IMR-90 (cell line): ENCODE measurements around the gene WNT16. TPM values are rescaled to one million over a fixed set of nuclear protein-coding genes. Genes with fewer than 3 reads are reported as not detected.

ENCODE experiments used
- ATAC-seq: fragments of 200-7000 bp; cut with Tn5 transposase; 2 replicates; pipeline ENCODE4 v1.9.1; 2020; ENCODE audit warnings: low read depth, mild to moderate bottlenecking, moderate library complexity
- BruUV-seq: library from RNA; stranded (reverse); fragments of 400-500 nt; replicated peaks from 2 replicates; lab custom pipeline; 2021; lab: Mats Ljungman, UMichigan
- CTCF ChIA-PET: fragments of 300-600 bp; formaldehyde crosslinking; extraction: SDS; loops from one replicate; lab custom pipeline; 2021; ENCODE audit warnings: antibody characterized with exemption; lab: Yijun Ruan, JAX
- POLR2A ChIA-PET: fragments of 300-600 bp; sonication (Branson Sonifier 250); formaldehyde crosslinking; loops from one replicate; lab custom pipeline; 2022; ENCODE audit warnings: antibody characterized with exemption; ENCODE audit not compliant: unreplicated experiment; lab: Charles Lee
- DNase-seq: peaks from one replicate; pipeline ENCODE4 v3.0.0; 2013
- H2AFZ ChIP-seq: replicated peaks from 2 replicates; pipeline ENCODE3; 2013; ENCODE audit warnings: low read length, mild to moderate bottlenecking; ENCODE audit not compliant: poor library complexity
- H2AK5ac ChIP-seq: 2 replicates; pipeline ENCODE4 v1.6.1; 2013; ENCODE audit warnings: low read depth, low read length, inconsistent platforms
- H2AK9ac ChIP-seq: replicated peaks from 2 replicates; pipeline ENCODE3; 2013; ENCODE audit warnings: mild to moderate bottlenecking, low read depth, low read length, moderate library complexity; ENCODE audit not compliant: poor library complexity
- H2BK120ac ChIP-seq: 2 replicates; pipeline ENCODE4 v1.6.1; 2013; ENCODE audit warnings: low read depth, low read length, inconsistent platforms
- H2BK15ac ChIP-seq: 3 replicates; pipeline ENCODE4 v1.6.1; 2013; ENCODE audit warnings: low read depth, low read length, inconsistent platforms
- H2BK20ac ChIP-seq: 2 replicates; pipeline ENCODE4 v1.6.1; 2013; ENCODE audit warnings: low read depth, mild to moderate bottlenecking, inconsistent platforms, low read length, moderate library complexity
- H2BK5ac ChIP-seq: 2 replicates; pipeline ENCODE4 v1.6.1; 2013; ENCODE audit warnings: mild to moderate bottlenecking, low read depth, low read length, inconsistent platforms; ENCODE audit not compliant: poor library complexity, severe bottlenecking
- H3K14ac ChIP-seq: replicated peaks from 2 replicates; pipeline ENCODE4 v1.6.1; 2013; ENCODE audit warnings: low read depth, low read length, inconsistent platforms
- H3K18ac ChIP-seq: 2 replicates; pipeline ENCODE4 v1.6.1; 2013; ENCODE audit warnings: low read depth, low read length, control low read depth
- H3K23ac ChIP-seq: 2 replicates; pipeline ENCODE4 v1.6.1; 2013; ENCODE audit warnings: low read depth, low read length, inconsistent platforms
- H3K27ac ChIP-seq: 2 replicates; pipeline ENCODE4 v1.5.1; 2013; ENCODE audit warnings: mild to moderate bottlenecking, control low read depth, low read length; ENCODE audit not compliant: insufficient read depth
- H3K27me3 ChIP-seq: 2 replicates; pipeline ENCODE4 v1.6.1; 2013; ENCODE audit warnings: low read length; ENCODE audit not compliant: control insufficient read depth, insufficient read depth
- H3K36me3 ChIP-seq: 2 replicates; pipeline ENCODE4 v1.6.1; 2013; ENCODE audit warnings: low read length, mixed read lengths; ENCODE audit not compliant: control insufficient read depth, insufficient read depth
- H3K4ac ChIP-seq: 2 replicates; pipeline ENCODE4 v1.6.1; 2013; ENCODE audit warnings: low read depth, low read length, inconsistent platforms
- H3K4me1 ChIP-seq: 2 replicates; pipeline ENCODE4 v1.6.1; 2013; ENCODE audit warnings: low read length, mixed read lengths; ENCODE audit not compliant: control insufficient read depth, insufficient read depth
- H3K4me2 ChIP-seq: 2 replicates; pipeline ENCODE4 v1.6.1; 2013; ENCODE audit warnings: low read depth, mild to moderate bottlenecking, control low read depth, low read length, moderate library complexity
- H3K4me3 ChIP-seq: 2 replicates; pipeline ENCODE4 v1.5.1; 2013; ENCODE audit warnings: low read depth, mild to moderate bottlenecking, control low read depth, low read length, moderate library complexity; ENCODE audit not compliant: insufficient read depth
- H3K56ac ChIP-seq: 2 replicates; pipeline ENCODE4 v1.6.1; 2013; ENCODE audit warnings: low read length, inconsistent platforms; ENCODE audit not compliant: insufficient read depth; ENCODE audit errors: extremely low read depth
- H3K79me1 ChIP-seq, 2 experiments: 2 replicates each; pipeline ENCODE4 v1.6.1; 2013; ENCODE audit warnings: low read length in 2 of 2, inconsistent platforms in 1 of 2, low read depth in 1 of 2
- H3K9ac ChIP-seq: 2 replicates; pipeline ENCODE4 v1.6.1; 2013; ENCODE audit warnings: low read depth, low read length, control low read depth
- H3K9me1 ChIP-seq: 2 replicates; pipeline ENCODE4 v1.6.1; 2013; ENCODE audit warnings: low read length, inconsistent platforms; ENCODE audit not compliant: insufficient read depth
- H3K9me3 ChIP-seq: 2 replicates; pipeline ENCODE4 v1.6.1; 2013; ENCODE audit warnings: low read length; ENCODE audit not compliant: control insufficient read depth, insufficient read depth
- H4K20me1 ChIP-seq: 2 replicates; pipeline ENCODE4 v1.6.1; 2013; ENCODE audit warnings: low read length, inconsistent platforms; ENCODE audit not compliant: insufficient read depth
- H4K5ac ChIP-seq: 2 replicates; pipeline ENCODE4 v1.6.1; 2013; ENCODE audit warnings: mild to moderate bottlenecking, low read depth, low read length, control low read depth
- H4K8ac ChIP-seq, 2 experiments: 2 replicates each; pipeline ENCODE4 v1.6.1; 2013; ENCODE audit warnings: low read depth in 2 of 2, low read length in 2 of 2, control low read depth in 1 of 2, inconsistent platforms in 1 of 2
- H4K91ac ChIP-seq: 2 replicates; pipeline ENCODE4 v1.6.1; 2013; ENCODE audit warnings: low read depth, low read length, inconsistent platforms; ENCODE audit not compliant: insufficient read depth
- CHD1 ChIP-seq: IDR thresholded peaks from 2 replicates; pipeline ENCODE4 v1.6.1; 2012; ENCODE audit warnings: low read depth, low read length, improper control_type of control experiment
- CTCF ChIP-seq: conservative IDR thresholded peaks from 2 replicates; pipeline ENCODE4 v1.5.1; 2012; ENCODE audit warnings: mild to moderate bottlenecking, low read depth, low read length, improper control_type of control experiment
- ELK1 ChIP-seq: fragments of 150-350 bp; IDR thresholded peaks from 2 replicates; pipeline ENCODE4 v1.6.1; 2016; ENCODE audit warnings: low read depth, mild to moderate bottlenecking, low read length, moderate library complexity, borderline replicate concordance
- MAZ ChIP-seq: IDR thresholded peaks from 2 replicates; pipeline ENCODE4 v1.6.1; 2012; ENCODE audit warnings: low read depth, mild to moderate bottlenecking, low read length, improper control_type of control experiment, moderate library complexity, borderline replicate concordance
- RCOR1 ChIP-seq: IDR thresholded peaks from 2 replicates; pipeline ENCODE4 v1.6.1; 2012; ENCODE audit warnings: mild to moderate bottlenecking, low read length, improper control_type of control experiment; ENCODE audit not compliant: insufficient replicate concordance
- WGBS, 2 experiments: methylation state at CpG; one replicate each; pipeline versions ENCODE4 v1.1.5 to v1.1.7; 2013; ENCODE audit warnings: missing lambda C conversion rate in 2 of 2; ENCODE audit not compliant: insufficient read length in 1 of 2; ENCODE audit errors: extremely low coverage in 2 of 2; 5-methylcytosine and 5-hydroxymethylcytosine counted together
- dilution Hi-C: fragments of 300-500 bp; cut with HindIII; formaldehyde crosslinking; loops from one replicate; pipeline ENCODE4 v1.14.3; 2018; ENCODE audit warnings: low sequenced_read_pairs; ENCODE audit not compliant: unreplicated experiment
- in situ Hi-C: fragments of 300-500 bp; cut with MboI; formaldehyde crosslinking; loops from 3 replicates; pipeline ENCODE4 v1.14.3; 2019; ENCODE audit warnings: low sequenced_read_pairs, inconsistent platforms, mixed read lengths
- intact Hi-C: fragments of 100-400 bp; cut with micrococcal nuclease; formaldehyde crosslinking; loops from 2 replicates; pipeline ENCODE4 v1.10.0; 2022
- polyA plus RNA-seq, 3 experiments: library from polyadenylated mRNA; depleted of rRNA; stranded (reverse); fragments of >200 nt; gene quantifications; 2 replicates each; pipeline ENCODE4 v1.2.3, GENCODE V29; 2012; ENCODE audit warnings: low replicate concordance in 1 of 3
- total RNA-seq: library from RNA; depleted of rRNA; stranded (reverse); fragments of >200 nt; gene quantifications from 2 replicates; pipeline ENCODE4 v1.2.3, GENCODE V29; 2012

Gene WNT16
- total and polyA plus RNA-seq, 2 of the 4 experiments (the other 2 are of a cell fraction): 0.68 to 1.1 TPM

- TF ChIP-seq ELK1: no peak
These were observed 26.5 kb upstream of the WNT16 start (continued) for GRCh38 chr7:121302214-121302745.

DNA sequence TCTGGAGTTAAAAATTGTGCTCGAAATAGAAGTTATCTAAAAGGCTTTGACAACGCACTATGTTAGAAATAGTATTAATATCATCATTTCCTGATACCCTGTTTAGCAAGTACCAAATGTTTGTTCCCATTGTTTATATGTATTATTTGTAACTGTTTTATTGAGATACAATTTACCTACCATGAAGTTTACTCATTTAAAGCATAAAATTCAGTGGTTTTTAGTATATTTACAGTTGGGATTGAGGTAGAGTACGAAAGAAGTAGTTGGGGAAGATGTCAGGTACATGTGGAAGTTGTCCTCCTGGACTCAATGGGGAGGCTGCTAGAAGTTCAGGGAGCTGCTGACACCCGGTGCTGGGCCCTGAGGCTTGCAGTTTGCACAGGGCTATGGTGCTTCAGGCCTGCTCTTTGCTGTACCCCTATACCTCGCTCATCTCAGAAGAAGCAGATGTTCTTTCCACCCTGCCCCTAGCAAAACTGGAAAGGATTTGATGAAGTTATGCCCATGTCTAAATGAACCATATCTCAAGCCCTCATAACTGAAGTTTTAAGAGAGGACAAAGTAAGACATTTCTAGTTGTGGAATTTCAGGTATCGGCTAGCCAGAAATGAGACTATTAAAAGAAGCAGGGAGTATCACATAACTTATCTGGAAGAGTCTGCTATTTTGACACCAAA is 25.2 kb upstream of the WNT16 start:
- H3K4ac ChIP-seq: peak overlapping the region; percentile 84
- 100% methylated on average over 1 of the region's 6 CpGs; no CpG with 5 or more reads in 1 of the 2 experiments for whole genome bisulfite sequencing, 2 experiments
- CTCF ChIA-PET: no interaction called here
- no peaks in the 10 kb centered on the region for H3K9me1 ChIP-seq
- dilution Hi-C loops (no loop called here), intact Hi-C loops (no loop called here), in situ Hi-C loops (no loop called here)
- no peak overlapping the region for H3K9ac ChIP-seq
- BruUV-seq: no TSS peak
- no peak overlapping the region for H3K4me3 ChIP-seq
- H2BK120ac ChIP-seq: peak overlapping the region; percentile 96
- H2AFZ ChIP-seq: no peak overlapping the region
- H3K27me3 ChIP-seq: no peaks in the 10 kb centered on the region
- peak overlapping the region; percentile 70; the same call in 1 of the 2 replicates for H3K23ac ChIP-seq
- H2AK5ac ChIP-seq: peak overlapping the region; percentile 57
- H2BK15ac ChIP-seq: peak overlapping the region; percentile 94; the same call in 2 of the 3 replicates
- H3K14ac ChIP-seq: peak overlapping the region; percentile 91
- ATAC-seq: no peak
- no peaks in the 10 kb centered on the region for H3K36me3 ChIP-seq
- peak overlapping the region; percentile 77 for H2AK9ac ChIP-seq
- H4K91ac ChIP-seq: peak overlapping the region; percentile 92
- peak overlapping the region; percentile 5; the same call in 1 of the 2 replicates for H4K5ac ChIP-seq
- no peak for DNase-seq
- peak overlapping the region; percentile 70 to 77; a peak in 3 of 4 replicates for H4K8ac ChIP-seq
- H3K4me2 ChIP-seq: no peak overlapping the region
- H3K79me1 ChIP-seq: peaks cover 0 to 10% of the 10 kb centered on the region in 2 experiments; a peak in 1 of 4 replicates
- H4K20me1 ChIP-seq: no peaks in the 10 kb centered on the region
- H3K9me3 ChIP-seq: no peaks in the 10 kb centered on the region
- H3K27ac ChIP-seq: peak overlapping the region; percentile 28; the same call in 1 of the 2 replicates
- H2BK20ac ChIP-seq: peak overlapping the region; percentile 98
- TF ChIP-seq CTCF: 0 out of 2 replicates have a peak, but pooled peaks have one; percentile 2
- TF ChIP-seq MAZ: no peak
- TF ChIP-seq RCOR1: no peak
- no peak for TF ChIP-seq CHD1
- H3K4me1 ChIP-seq: peaks cover 12% of the 10 kb centered on the region
- peak overlapping the region; percentile 51; the same call in 1 of the 2 replicates for H3K56ac ChIP-seq
- POLR2A ChIA-PET: no interaction called here
- H2BK5ac ChIP-seq: peak overlapping the region; percentile 99
- H3K18ac ChIP-seq: peak overlapping the region; percentile 10; the same call in 1 of the 2 replicates
